ENCODE measurements around the gene RUSF1.
"Not testable (repeated sequence)": the region's sequence is repeated elsewhere in the genome, so short reads cannot be mapped to it uniquely, and the experiment has no call there.

RUSF1 gene

DNA sequence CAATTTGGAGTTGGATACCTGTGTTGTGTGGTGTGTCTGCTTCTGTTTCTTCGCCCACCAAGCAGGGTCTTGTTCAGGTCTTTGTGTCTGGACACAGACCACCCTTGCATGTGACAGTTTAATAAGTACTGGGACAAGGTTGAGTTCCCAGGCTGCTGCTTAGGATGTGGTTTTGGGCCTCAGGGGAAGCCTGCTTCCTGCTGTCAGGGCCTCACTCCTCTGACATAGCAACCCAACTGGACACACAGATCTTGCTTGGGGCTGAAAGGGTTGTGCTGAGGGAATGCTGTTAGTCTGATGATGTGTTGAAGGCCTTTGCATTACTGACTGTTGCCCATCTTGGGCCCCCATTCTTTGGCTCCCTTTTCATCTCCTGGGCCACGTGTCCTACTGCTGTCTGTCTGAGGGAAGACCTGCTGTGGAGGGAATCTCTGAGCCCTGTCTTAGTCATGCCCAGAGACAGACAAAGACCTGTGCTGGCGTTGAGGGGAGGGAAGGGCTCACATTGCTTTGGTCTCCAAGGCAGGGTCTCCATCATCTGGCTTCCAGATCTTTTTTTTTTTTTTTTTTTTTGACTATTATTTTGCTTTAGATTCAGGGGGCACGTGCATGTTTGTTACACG, 40.9 kb downstream of the RUSF1 start:
- no peak for DNase-seq

DNA sequence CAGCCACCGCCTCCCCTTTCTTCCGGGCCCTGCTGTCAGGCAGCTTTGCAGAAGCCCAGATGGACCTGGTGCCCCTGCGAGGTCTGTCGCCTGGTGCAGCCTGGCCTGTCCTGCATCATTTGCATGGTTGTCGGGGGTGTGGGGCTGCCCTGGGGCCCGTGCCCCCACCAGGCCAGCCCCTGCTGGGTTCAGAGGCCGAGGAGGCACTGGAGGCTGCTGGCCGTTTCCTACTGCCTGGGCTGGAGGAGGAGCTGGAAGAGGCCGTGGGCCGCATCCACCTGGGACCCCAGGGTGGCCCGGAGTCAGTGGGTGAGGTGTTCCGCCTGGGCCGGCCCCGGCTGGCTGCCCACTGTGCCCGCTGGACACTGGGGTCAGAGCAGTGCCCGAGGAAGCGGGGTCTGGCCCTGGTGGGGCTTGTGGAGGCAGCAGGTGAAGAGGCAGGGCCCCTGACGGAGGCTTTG, 41.8 kb downstream of the RUSF1 start:
- no peak for DNase-seq

DNA sequence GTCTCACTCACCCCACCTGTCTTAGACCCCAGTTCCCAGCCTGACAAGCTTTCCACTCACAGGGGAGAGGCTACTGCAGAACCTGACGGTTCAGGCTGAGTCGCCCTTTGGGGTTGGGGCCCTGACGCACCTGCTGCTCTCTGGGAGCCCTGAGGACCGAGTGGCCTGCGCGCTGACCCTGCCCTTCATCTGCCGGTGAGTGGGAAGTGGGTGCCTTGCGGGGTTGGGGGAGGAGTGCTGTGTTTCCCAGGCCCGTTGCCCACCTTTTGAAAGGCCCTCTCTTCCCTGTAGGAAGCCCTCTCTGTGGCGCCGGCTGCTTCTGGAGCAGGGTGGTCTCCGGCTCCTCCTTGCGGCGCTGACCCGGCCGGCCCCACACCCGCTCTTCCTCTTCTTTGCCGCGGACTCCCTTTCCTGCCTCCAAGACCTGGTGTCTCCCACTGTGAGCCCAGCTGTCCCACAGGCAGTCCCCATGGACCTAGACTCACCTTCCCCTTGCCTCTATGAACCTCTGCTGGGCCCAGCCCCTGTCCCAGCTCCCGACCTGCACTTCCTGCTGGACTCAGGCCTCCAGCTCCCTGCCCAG, 42.3 kb downstream of the RUSF1 start:
- no peak for DNase-seq

DNA sequence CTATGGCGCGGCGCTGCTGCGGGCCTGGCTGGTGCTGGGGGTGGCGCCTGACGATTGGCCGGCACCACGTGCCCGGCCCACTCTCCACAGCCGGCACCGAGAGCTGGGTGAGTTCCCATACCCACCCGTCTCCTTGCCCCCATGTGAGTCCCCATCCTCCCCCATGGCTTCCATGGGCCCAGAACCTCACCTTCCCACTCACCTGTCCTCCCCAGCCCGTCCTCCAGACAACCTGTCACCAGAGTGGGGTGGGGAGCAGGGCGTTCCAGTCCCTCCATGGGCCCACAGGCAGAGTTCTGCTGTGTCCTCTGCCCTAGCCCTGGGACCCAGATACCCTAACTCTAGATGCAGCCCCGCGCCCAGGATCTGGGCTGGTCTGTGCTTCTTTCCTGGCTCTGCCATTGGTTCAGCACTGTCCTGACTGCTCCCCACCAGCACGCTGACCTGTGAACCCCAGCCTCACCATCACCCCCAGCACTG, 43.4 kb downstream of the RUSF1 start:
- no peak for DNase-seq

DNA sequence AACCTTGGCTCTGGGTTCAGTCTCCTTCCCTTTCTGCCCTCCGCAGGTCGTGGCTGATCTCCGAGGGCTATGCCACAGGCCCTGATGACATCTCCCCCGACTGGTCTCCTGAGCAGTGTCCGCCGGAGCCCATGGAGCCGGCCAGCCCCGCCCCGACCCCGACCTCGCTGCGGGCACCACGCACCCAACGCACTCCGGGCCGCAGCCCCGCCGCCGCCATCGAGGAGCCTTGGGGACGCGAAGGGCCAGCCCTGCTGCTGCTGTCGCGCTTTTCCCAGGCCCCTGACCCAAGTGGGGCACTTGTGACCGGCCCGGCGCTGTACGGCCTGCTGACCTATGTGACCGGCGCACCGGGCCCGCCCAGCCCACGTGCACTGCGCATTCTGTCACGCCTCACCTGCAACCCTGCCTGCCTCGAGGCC, 43.8 kb downstream of the RUSF1 start:
- no peak for DNase-seq

DNA sequence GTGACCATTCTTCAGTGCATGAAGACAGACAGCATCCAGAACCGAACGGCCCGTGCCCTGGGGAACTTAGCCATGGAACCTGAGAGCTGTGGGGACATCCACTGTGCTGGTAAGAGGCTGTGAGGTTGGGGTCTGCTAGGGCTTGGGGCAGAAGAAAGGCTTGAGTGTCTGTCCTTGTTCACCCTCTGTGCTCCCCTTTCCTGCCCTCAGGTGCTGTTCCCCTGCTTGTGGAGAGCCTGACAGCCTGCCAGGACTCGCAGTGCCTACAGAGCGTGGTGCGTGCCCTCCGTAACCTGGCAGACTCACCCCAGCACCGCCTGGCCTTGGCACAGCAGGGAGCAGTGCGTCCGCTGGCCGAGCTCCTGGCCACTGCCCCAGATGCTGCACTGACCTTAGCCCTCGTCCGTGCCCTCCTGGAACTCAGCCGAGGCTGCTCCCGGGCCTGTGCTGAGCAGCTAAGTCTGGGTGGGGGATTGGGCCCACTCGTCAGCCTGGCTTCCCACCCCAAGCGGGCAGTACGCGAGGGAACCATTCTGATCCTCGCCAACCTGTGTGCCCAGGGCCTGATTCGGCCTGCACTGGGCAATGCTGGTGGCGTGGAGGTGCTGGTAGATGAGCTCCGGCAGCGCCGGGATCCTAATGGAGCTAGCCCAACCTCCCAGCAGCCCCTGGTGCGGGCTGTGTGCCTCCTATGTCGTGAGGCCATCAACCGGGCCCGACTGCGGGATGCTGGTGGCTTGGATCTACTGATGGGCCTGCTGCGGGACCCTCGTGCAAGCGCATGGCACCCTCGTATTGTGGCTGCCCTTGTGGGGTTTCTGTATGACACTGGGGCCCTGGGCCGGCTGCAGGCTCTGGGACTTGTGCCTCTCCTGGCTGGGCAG, 46.0 kb downstream of the RUSF1 start:
- no peak for DNase-seq

DNA sequence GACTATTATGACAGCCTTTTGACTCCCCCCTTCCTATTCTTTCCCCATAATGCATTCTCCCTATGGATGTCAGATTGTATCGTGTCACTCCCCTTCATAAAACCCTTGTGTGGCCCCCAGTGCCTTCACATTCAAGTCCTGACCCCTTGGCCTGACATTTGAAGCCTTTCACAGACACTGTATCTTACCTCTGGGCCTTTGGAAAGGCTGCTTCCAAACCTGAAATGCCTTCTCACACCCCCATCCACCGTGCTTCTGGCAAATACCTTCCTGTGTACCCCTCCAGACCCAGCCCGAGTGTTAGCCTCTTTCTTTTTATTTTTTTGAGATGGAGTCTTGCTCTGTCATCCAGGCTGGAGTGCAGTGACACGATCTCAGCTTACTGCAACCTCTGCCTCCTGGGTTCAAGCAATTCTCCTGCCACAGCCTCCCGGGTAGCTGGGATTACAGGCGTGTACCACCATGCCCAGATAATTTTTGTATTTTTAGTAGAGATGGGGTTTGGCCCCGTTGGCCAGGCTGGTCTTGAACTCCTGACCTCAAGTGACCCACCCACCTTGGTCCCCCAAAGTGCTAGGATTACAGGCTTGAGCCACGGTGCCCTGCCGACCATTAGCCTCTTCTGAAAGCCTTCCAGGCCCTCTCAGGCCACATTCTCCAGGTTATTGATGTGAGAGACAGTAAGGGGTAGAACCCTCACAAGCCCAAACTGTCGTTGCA, 46.8 kb downstream of the RUSF1 start:
- DNase-seq: no peak

DNA sequence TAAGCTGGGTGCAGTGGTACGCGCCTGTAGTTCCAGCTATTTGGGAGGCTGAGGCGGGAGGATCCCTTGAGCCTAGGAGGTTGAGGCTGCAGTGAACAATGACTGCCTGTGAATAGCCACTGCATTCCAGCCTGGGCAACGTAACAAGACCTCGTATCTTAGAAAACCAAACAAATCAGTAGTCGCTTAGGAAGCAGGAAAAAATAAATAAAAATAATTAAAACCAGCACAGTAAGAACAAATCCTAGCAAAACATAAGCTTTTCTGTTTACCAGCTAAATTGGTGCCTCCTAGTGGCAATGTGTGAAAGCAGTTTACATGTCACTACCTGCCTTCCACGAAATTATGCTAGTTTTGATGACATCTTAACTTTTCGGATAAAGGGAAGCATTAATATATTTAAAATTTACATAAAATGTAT, 47.6 kb downstream of the RUSF1 start:
- DNase-seq: no peak

DNA sequence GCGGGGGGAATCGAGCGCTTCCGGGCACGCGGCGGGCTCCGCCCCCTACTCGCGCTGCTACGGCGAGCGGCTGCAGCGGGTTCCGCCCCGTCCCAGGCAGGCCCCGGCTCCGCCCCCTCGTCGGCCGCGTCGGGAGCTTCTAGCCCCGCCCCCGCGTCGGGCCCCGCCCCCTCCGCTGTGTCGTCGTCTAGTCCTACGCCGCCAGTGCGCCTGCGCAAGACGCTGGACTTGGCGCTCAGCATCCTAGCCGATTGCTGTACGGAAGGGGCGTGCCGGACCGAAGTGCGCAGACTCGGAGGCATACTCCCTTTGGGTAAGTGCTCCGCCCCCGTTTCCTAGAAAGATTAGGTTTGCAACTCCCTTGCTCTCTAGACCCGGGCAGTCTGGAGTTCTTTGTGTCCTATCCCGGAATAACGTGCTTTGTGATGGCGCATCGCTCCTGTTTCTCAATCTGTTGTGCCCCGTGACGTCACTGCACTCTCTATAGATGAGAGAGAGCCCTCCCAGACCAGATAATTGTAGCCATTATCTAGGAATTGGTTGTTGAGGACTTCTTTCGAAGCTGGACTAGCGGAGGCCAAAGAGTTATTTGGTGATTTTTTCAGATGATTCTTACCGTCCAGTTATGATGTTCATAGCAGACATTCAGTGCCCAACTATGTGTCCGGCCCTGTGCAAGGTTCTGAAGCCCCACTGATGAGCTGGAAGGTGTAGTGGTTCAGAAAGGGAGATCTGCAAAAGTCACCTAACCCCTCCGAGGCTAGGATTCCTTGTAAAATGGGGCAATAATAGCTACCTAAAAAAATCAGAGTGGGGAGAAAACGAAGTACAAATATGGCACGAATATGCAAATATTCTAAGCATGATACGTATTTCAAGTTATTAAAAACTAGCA, 48.3 kb downstream of the RUSF1 start:
- DNase-seq: peak; percentile 100

DNA sequence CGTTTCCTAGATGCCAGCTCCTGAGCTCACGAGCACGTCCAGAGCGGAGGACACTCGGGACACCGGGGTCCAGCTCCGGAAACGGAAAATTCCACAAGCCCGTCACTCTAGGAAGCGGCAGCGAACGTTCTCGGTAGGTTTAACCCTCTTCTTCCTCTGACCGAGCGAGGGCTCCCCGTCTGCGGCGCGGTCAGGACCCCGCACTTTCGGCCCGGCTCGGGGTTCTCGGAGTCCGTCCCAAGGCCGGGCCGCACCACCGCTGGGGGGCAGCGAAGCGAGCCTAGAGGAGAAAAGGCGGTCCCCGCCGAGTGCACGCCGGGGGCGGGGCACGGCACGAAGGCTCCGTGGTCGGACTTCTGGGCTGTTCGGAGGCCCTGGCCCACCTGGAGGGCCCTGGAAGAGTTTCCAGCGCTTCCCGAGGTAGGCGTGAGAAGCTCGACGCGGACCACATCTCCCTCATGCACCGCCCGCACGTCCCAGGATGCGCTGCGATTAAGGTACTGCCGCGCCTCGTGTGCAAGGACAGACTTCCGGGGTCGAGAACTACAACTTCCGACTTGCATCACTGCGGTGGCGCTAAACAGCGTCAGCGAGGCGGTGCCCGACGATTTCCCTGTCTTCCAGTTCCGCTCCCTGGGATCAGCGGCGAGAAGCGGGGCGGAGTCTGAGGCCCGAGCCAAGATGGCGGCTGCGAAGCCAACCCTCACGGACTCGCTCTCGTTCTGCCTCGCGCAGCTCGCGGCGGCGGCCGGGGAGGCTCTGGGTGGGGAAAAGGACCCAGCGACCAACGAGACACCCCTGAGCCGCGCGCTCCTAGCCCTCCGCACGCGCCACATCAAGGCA, 49.1 kb downstream of the RUSF1 start, which contains the start of gene ARMC5:
Gene ARMC5, plus strand, starts transcription at position 658 of the 843 bp plus-strand sequence. Its CDS starts 24 bp downstream, at position 682.
- peak; percentile 97 for DNase-seq

DNA sequence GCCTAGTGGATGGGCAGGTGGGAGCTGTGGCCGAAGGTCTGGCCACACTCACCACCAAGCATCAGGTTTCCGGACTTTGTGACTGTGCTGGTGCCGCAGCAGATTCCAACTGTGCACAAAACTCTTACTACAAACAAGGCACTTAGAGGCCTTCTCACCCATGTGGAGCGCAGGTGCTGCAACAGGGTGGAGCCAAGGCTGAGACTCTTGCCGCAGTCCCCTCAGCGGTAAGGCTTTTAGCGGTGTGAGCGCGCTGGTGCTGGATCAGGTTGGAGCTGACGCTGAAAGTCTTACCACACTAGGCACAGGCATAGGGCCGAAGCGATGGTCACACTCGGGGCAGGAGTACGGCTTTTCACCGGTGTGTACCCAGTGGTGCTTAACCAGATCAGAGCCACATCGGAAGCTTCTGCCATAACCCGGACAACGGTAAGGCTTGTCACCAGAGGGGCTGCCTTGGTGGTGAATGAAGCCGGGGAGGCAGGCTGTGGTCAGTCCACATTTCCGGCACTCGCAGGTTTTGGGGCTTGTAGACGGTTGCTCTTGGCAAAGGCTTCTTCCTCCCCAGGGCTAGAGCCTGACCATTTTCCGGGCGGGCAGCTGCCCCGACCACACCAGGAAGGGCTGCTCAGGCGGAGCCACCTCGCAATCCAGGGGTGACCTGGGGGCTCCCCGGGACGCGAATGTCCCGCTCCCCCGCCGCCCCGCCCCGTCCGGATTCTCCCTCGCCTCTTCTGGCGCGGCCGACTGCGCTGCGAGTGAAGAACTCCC, 49.9 kb downstream of the RUSF1 start:
- peak; percentile 68 for DNase-seq

DNA sequence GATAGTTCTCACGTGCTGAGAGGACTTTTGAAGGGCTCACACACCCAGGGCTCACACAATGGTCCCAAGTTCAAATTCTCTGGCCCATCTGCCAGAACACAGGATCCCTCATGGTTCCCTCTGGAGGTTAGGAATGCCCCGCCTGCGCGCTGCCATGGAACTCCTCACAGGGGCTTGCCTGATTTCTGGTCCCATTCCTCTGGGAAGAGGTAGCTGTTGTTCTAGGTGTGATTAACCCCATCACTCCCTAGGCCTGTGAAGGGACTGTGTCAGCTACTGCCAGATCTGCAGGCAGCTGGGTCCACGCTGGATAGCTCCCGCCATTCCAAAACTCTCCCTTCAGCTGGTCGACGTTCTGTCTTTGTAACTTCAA, 51.2 kb downstream of the RUSF1 start:
- DNase-seq: no peak

DNA sequence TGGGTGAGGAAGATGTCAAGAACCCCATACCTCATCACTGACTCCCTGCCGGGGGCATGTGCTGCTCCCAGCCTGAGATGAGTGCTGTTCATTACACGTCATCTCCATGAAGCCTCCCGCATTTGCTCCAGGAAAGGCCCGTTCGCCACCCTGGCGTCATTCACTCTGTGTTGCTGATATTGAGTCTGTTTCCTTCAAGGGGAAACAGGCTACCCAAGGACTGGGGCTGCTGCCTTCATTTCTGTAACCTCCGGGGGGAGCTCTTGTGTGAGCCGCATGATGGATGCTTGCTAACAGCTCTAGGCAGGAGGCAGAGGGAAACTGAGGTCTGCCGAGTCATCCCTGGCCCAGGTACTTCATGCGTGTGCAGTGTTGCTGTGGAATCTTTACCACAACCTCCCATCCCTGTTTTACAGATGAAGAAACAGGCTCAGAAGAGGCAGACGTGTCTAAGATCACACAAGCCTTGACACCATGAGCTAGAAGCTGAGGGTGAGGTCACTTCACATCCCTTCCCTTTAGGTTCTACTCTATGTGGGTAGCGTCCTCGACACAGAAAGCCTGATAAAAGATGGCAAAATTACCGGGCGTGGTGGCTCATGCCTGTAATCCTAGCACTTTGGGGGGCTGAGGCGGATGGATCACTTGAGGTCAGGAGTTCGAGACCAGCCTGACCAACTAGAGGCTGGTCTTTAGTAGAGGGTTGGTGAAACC, 52.4 kb downstream of the RUSF1 start:
- peak; percentile 63 for DNase-seq

DNA sequence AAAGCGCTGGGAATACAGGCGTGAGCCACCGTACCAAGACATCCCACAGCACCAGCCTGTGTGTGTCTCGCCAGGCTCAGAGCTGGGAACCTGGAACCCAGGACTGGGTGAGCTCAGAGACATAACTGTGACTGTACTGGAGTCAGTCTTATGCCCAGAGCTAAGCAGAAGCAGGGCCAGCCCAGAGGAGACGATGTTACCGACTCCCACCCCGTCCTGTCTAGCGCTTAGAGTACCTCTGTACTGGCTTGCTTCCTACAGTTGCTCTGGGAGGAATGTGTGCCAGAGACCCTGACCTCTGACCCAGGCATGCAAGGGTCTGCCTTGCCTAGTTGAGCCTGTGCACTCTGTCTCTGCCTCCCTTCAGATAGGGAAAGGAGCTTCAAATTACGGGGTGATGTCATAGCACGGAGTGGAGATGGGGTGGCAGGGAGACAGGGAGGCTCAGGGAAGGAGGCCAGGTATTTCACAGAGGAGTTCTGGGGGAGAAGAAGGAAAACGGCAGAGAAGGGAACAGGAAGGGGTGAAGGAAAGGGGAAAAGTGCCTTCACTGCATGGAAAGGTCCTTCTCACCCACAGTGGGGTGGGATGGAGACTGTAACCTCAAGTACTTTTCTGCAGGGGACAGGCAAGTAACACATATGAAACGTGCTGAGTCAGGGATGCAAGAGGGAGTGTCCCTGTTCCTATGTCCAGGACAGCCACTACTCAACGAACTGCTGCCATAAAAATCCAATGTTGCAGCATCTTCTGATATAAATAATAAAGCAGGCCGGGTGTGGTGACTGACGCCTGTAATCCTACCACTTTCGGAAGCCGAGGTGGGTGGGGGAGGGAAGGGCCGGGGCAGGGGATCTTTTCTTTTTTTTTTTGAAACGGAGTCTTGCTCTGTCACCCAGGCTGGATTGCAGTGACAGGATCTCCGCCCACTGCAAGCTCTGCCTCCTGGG, 54.7 kb downstream of the RUSF1 start:
- DNase-seq: no peak

DNA sequence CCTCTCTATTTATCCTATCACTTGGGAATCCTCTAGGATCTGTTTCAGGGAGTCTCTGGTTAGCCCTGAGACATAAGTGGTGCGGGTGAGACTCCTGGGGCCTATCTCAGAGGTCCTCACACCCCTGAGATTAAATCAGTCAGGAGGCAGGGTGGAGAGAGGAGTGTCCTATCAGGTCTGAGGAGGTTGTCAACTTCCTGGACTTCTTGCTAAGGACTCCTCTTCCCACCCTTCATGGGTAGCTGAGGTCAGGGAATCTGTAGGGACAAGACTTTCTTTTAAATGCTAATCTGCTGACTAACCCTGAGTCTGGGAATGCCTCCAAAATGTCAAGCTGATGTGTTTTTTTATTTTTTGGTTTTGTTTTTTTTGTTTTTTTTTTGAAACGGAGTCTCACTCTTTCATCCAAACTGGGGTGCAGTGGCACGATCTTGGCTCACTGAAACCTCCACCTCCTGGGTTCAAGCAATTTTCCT, 55.5 kb downstream of the RUSF1 start:
- DNase-seq: no peak

DNA sequence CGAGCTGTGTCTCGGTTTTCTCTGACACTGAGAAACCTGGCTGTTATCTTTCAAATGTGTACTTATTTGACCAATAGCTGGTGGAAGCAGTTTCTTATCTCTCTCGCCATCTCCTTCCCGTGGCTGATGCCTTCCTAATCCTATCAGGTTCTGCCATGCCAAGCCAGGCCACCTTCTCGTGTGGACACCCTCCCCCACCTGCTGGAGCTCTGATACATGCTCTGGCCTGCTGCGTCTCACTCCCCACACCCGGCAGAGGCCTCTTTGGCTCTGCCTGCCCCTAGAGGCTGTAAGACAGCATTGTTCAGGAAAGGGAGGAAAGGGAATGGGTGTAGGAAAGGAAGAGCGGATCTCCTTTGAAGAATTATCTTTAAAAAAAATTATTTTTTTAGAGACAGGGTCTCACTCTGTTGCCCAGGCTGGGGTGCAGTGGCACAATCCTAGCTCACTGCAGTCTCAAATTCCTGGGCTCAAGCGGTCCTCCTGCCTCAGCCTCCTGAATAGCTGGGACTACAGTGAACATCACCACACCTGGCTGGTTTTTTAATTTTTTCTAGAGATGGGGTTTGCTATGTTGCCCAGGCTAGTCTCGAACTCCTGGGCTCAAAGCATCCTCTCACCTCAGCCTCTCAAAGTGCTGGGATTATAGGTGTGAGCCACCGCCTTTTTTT, 56.4 kb downstream of the RUSF1 start:
- DNase-seq: no peak

DNA sequence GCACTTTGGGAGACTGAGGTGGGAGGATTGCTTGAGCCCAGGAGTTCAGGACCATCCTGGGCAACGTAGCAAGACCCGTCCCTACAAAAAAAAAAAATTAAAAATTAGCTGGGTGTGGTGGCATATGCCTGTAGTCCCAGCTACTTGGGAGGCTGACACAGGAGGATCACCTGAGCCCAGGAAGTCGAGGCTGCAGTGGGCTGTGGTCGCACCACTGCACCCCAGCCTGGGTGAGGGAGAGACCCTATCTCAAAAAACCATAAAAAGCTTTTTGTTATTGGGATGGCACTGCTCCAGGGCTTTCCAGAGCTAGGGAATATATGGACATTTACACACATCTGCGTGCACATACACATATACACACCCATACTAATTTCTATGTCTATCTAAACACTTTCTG, 57.0 kb downstream of the RUSF1 start:
- no peak for DNase-seq

DNA sequence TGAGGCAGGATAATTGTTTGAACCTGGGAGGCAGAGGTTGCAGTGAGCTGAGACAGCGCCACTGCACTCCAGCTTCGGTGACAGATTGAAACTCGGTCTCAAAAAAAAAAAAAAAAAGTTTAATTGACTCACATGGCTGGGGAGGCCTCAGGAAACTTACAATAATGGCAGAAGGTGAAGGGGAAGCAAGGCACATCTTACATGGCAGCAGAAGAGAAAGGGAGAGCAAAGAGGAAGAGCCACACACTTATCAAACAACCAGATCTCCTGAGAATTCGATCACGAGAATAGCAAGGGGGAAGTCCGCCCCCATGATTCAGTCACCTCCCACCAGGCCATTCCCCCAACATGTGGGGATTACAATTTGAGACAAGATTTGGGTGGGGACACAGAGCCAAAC, 62.3 kb downstream of the RUSF1 start:
- not testable (repeated sequence) for DNase-seq
